Measurements from ENCODE around the gene OARD1.

OARD1 gene

GRCh38 chr6:41066867-41067304 is 5.3 kb downstream of the OARD1 start:
- Histone ChIP-seq H3K9ac (ENCODE audit: low read length) (no peak overlapping the region), H3K18ac (ENCODE audit: low read length) (no peak overlapping the region), H2BK5ac (ENCODE audit: low read length) (no peak overlapping the region), H4K8ac (ENCODE audit: low read depth, low read length) (no peak overlapping the region), H3K79me1 (ENCODE audit: low read length) (peaks cover 1% of the 10 kb centered on the region), H3K56ac (ENCODE audit: low read length) (no peak overlapping the region), H2AK5ac (ENCODE audit: low read length) (no peak overlapping the region), H2BK15ac (replicated peaks; ENCODE audit: low read depth) (no peak overlapping the region), H4K5ac (ENCODE audit: low read length) (no peak overlapping the region), H3K4me1 (ENCODE audit: control insufficient read depth, low read depth, low read length) (no peaks in the 10 kb centered on the region), H3K4ac (ENCODE audit: low read depth, low read length) (no peak overlapping the region), H2BK120ac (ENCODE audit: low read depth, low read length) (no peak overlapping the region), H3K36me3 (ENCODE audit: control insufficient read depth, insufficient read depth, low read length) (no peaks in the 10 kb centered on the region), H3K27me3 (ENCODE audit: insufficient read depth, low read length, poor library complexity) (no peaks in the 10 kb centered on the region), H3K4me3 (ENCODE audit: low read length) (no peak overlapping the region), H3K4me2 (ENCODE audit: low read length) (no peak overlapping the region), H3K23ac (ENCODE audit: low read length) (no peak overlapping the region), H3K27ac (ENCODE audit: low read depth, low read length) (no peak overlapping the region), H3K79me2 (ENCODE audit: control insufficient read depth, insufficient read depth, low read length) (no peaks in the 10 kb centered on the region)
- peak; percentile 82 for DNase-seq
- no CpG with 5 or more reads among the region's 3 CpGs for WGBS (ENCODE audit: extremely low coverage, insufficient coverage, low lambda C conversion rate)

GRCh38 chr6:41065550-41066026 is 6.6 kb downstream of the OARD1 start:
- H3K4me1 ChIP-seq (ENCODE audit: control insufficient read depth, low read depth, low read length): no peaks in the 10 kb centered on the region
- H3K18ac ChIP-seq (ENCODE audit: low read length): no peak overlapping the region
- no peak overlapping the region for H3K56ac ChIP-seq (ENCODE audit: low read length)
- peaks cover 1% of the 10 kb centered on the region for H3K79me1 ChIP-seq (ENCODE audit: low read length)
- H3K9ac ChIP-seq (ENCODE audit: low read length): no peak overlapping the region
- no peaks in the 10 kb centered on the region for H3K36me3 ChIP-seq (ENCODE audit: control insufficient read depth, insufficient read depth, low read length)
- H3K23ac ChIP-seq (ENCODE audit: low read length): no peak overlapping the region
- H3K27ac ChIP-seq (ENCODE audit: low read depth, low read length): no peak overlapping the region
- H3K4me3 ChIP-seq (ENCODE audit: low read length): no peak overlapping the region
- no peak overlapping the region for H4K8ac ChIP-seq (ENCODE audit: low read depth, low read length)
- no peak overlapping the region for H3K4ac ChIP-seq (ENCODE audit: low read depth, low read length)
- H3K4me2 ChIP-seq (ENCODE audit: low read length): no peak overlapping the region
- WGBS (ENCODE audit: extremely low coverage, insufficient coverage, low lambda C conversion rate): no CpG with 5 or more reads among the region's 2 CpGs
- no peak overlapping the region for H2BK5ac ChIP-seq (ENCODE audit: low read length)
- no peaks in the 10 kb centered on the region for H3K79me2 ChIP-seq (ENCODE audit: control insufficient read depth, insufficient read depth, low read length)
- H2AK5ac ChIP-seq (ENCODE audit: low read length): no peak overlapping the region
- no peak overlapping the region for H4K5ac ChIP-seq (ENCODE audit: low read length)
- H3K27me3 ChIP-seq (ENCODE audit: insufficient read depth, low read length, poor library complexity): no peaks in the 10 kb centered on the region
- no peak overlapping the region for H2BK15ac ChIP-seq (replicated peaks; ENCODE audit: low read depth)
- no peak overlapping the region for H2BK120ac ChIP-seq (ENCODE audit: low read depth, low read length)
- DNase-seq: no peak

GRCh38 chr6:41064841-41065240 is 7.3 kb downstream of the OARD1 start:
- H3K23ac ChIP-seq (ENCODE audit: low read length): no peak overlapping the region
- no peak overlapping the region for H2BK15ac ChIP-seq (replicated peaks; ENCODE audit: low read depth)
- no peak overlapping the region for H4K8ac ChIP-seq (ENCODE audit: low read depth, low read length)
- H3K27me3 ChIP-seq (ENCODE audit: insufficient read depth, low read length, poor library complexity): no peaks in the 10 kb centered on the region
- H2AK5ac ChIP-seq (ENCODE audit: low read length): no peak overlapping the region
- no peaks in the 10 kb centered on the region for H3K4me1 ChIP-seq (ENCODE audit: control insufficient read depth, low read depth, low read length)
- no peak overlapping the region for H3K9ac ChIP-seq (ENCODE audit: low read length)
- H4K5ac ChIP-seq (ENCODE audit: low read length): no peak overlapping the region
- no peak overlapping the region for H3K4me2 ChIP-seq (ENCODE audit: low read length)
- H3K27ac ChIP-seq (ENCODE audit: low read depth, low read length): no peak overlapping the region
- no peak overlapping the region for H3K56ac ChIP-seq (ENCODE audit: low read length)
- no peaks in the 10 kb centered on the region for H3K36me3 ChIP-seq (ENCODE audit: control insufficient read depth, insufficient read depth, low read length)
- no peak overlapping the region for H2BK120ac ChIP-seq (ENCODE audit: low read depth, low read length)
- H2BK5ac ChIP-seq (ENCODE audit: low read length): no peak overlapping the region
- H3K18ac ChIP-seq (ENCODE audit: low read length): no peak overlapping the region
- no peaks in the 10 kb centered on the region for H3K79me2 ChIP-seq (ENCODE audit: control insufficient read depth, insufficient read depth, low read length)
- no CpG with 5 or more reads among the region's 5 CpGs for WGBS (ENCODE audit: extremely low coverage, insufficient coverage, low lambda C conversion rate)
- H3K4ac ChIP-seq (ENCODE audit: low read depth, low read length): no peak overlapping the region
- peak; percentile 57 for DNase-seq
- H3K4me3 ChIP-seq (ENCODE audit: low read length): no peak overlapping the region
- H3K79me1 ChIP-seq (ENCODE audit: low read length): no peaks in the 10 kb centered on the region

- DNase-seq: no peak
- Histone ChIP-seq H3K4me2 (ENCODE audit: low read length) (no peak overlapping the region), H3K27me3 (ENCODE audit: insufficient read depth, low read length, poor library complexity) (no peaks in the 10 kb centered on the region), H3K79me2 (ENCODE audit: control insufficient read depth, insufficient read depth, low read length) (no peaks in the 10 kb centered on the region), H3K18ac (ENCODE audit: low read length) (no peak overlapping the region), H3K79me1 (ENCODE audit: low read length) (no peaks in the 10 kb centered on the region), H4K5ac (ENCODE audit: low read length) (no peak overlapping the region), H2BK5ac (ENCODE audit: low read length) (no peak overlapping the region), H3K4me3 (ENCODE audit: low read length) (no peak overlapping the region), H3K56ac (ENCODE audit: low read length) (no peak overlapping the region), H3K4me1 (ENCODE audit: control insufficient read depth, low read depth, low read length) (no peaks in the 10 kb centered on the region), H2BK120ac (ENCODE audit: low read depth, low read length) (no peak overlapping the region), H2BK15ac (replicated peaks; ENCODE audit: low read depth) (no peak overlapping the region), H3K4ac (ENCODE audit: low read depth, low read length) (no peak overlapping the region), H3K36me3 (ENCODE audit: control insufficient read depth, insufficient read depth, low read length) (no peaks in the 10 kb centered on the region), H3K9ac (ENCODE audit: low read length) (no peak overlapping the region), H4K8ac (ENCODE audit: low read depth, low read length) (no peak overlapping the region), H3K23ac (ENCODE audit: low read length) (no peak overlapping the region), H2AK5ac (ENCODE audit: low read length) (no peak overlapping the region), H3K27ac (ENCODE audit: low read depth, low read length) (no peak overlapping the region)
- WGBS (ENCODE audit: extremely low coverage, insufficient coverage, low lambda C conversion rate): no CpG with 5 or more reads among the region's 2 CpGs
Measured at GRCh38 chr6:41063884-41064285, 8.3 kb downstream of the OARD1 start.

GRCh38 chr6:41062056-41062455 is 10.1 kb downstream of the OARD1 start:
- Histone ChIP-seq H3K4ac (ENCODE audit: low read depth, low read length) (no peak overlapping the region), H3K36me3 (ENCODE audit: control insufficient read depth, insufficient read depth, low read length) (no peaks in the 10 kb centered on the region), H3K79me2 (ENCODE audit: control insufficient read depth, insufficient read depth, low read length) (no peaks in the 10 kb centered on the region), H4K5ac (ENCODE audit: low read length) (no peak overlapping the region), H2BK15ac (replicated peaks; ENCODE audit: low read depth) (no peak overlapping the region), H4K8ac (ENCODE audit: low read depth, low read length) (no peak overlapping the region), H3K27me3 (ENCODE audit: insufficient read depth, low read length, poor library complexity) (no peaks in the 10 kb centered on the region), H3K56ac (ENCODE audit: low read length) (no peak overlapping the region), H3K9ac (ENCODE audit: low read length) (no peak overlapping the region), H3K79me1 (ENCODE audit: low read length) (no peaks in the 10 kb centered on the region), H3K4me1 (ENCODE audit: control insufficient read depth, low read depth, low read length) (no peaks in the 10 kb centered on the region), H2AK5ac (ENCODE audit: low read length) (no peak overlapping the region), H3K27ac (ENCODE audit: low read depth, low read length) (no peak overlapping the region), H3K4me3 (ENCODE audit: low read length) (no peak overlapping the region), H3K23ac (ENCODE audit: low read length) (no peak overlapping the region), H2BK5ac (ENCODE audit: low read length) (no peak overlapping the region), H3K18ac (ENCODE audit: low read length) (no peak overlapping the region), H3K4me2 (ENCODE audit: low read length) (no peak overlapping the region), H2BK120ac (ENCODE audit: low read depth, low read length) (no peak overlapping the region)
- no CpG with 5 or more reads among the region's 1 CpG for WGBS (ENCODE audit: extremely low coverage, insufficient coverage, low lambda C conversion rate)
- DNase-seq: no peak

- Histone ChIP-seq H3K4ac (ENCODE audit: low read depth, low read length) (no peak overlapping the region), H4K8ac (ENCODE audit: low read depth, low read length) (no peak overlapping the region), H3K4me2 (ENCODE audit: low read length) (no peak overlapping the region), H3K79me1 (ENCODE audit: low read length) (no peaks in the 10 kb centered on the region), H4K5ac (ENCODE audit: low read length) (no peak overlapping the region), H2BK120ac (ENCODE audit: low read depth, low read length) (no peak overlapping the region), H3K36me3 (ENCODE audit: control insufficient read depth, insufficient read depth, low read length) (no peaks in the 10 kb centered on the region), H3K27ac (ENCODE audit: low read depth, low read length) (no peak overlapping the region), H3K27me3 (ENCODE audit: insufficient read depth, low read length, poor library complexity) (no peaks in the 10 kb centered on the region), H3K56ac (ENCODE audit: low read length) (no peak overlapping the region), H3K18ac (ENCODE audit: low read length) (no peak overlapping the region), H3K23ac (ENCODE audit: low read length) (no peak overlapping the region), H3K4me3 (ENCODE audit: low read length) (no peak overlapping the region), H2BK15ac (replicated peaks; ENCODE audit: low read depth) (no peak overlapping the region), H3K79me2 (ENCODE audit: control insufficient read depth, insufficient read depth, low read length) (no peaks in the 10 kb centered on the region), H3K9ac (ENCODE audit: low read length) (no peak overlapping the region), H3K4me1 (ENCODE audit: control insufficient read depth, low read depth, low read length) (no peaks in the 10 kb centered on the region), H2AK5ac (ENCODE audit: low read length) (no peak overlapping the region), H2BK5ac (ENCODE audit: low read length) (no peak overlapping the region)
- no CpG with 5 or more reads among the region's 13 CpGs for WGBS (ENCODE audit: extremely low coverage, insufficient coverage, low lambda C conversion rate)
- no peak for DNase-seq
Measured at GRCh38 chr6:41061196-41061726, 10.9 kb downstream of the OARD1 start.

All from mesendoderm (in vitro differentiated cells).